NCI-H128 (cell line): ENCODE measurements around the gene CELA1.
A peak's percentile ranks its signal among the peaks of the same experiment; 100 is the strongest.

Source experiments
- DNase-seq: peaks from one replicate; lab custom pipeline; 2025; ENCODE audit not compliant: unreplicated experiment; lab: John Stamatoyannopoulos, UW

The CELA1 gene

DNA sequence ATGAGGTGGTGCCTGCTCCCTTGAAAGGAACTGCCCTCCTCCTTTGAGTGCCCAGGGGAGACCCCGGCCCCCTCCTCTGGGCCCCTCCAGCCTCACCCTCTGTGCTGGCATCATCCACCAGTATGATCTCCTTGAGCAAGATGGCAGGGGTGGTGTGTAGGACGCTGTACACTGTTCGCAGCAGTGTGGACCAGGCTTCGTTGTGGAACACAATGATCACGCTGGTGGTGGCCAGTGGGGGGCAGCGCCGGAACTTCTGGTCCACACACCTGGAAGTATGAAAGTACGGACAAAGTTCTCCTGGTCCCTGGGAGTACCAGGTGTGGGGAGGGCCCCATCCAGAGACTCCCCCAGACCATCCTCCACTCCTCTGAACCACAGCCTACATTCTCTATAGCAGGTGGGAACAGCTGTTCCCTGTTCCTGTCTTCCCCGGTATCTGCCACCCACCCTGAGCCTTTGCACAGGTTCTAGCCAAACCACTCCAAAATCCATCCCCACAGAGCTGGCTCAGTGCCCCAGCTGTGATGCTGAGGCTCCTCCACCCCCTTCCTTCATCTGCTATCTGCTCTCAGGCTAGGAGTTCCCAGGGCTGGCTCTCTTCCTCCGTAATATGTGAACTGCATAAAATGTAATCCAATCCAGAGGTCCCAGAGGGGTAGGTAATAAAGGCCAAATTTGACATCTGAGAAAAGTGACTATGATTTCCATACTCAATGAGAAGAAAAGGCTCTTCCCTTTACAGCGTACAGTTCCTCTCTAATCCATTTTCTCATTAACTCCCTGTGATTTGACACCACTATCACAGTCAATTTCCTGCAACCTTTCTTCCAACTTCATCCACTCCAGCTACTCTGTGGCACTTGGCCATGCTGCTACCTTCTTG, 30.9 kb upstream of the CELA1 start:
- peak; percentile 77 for DNase-seq

DNA sequence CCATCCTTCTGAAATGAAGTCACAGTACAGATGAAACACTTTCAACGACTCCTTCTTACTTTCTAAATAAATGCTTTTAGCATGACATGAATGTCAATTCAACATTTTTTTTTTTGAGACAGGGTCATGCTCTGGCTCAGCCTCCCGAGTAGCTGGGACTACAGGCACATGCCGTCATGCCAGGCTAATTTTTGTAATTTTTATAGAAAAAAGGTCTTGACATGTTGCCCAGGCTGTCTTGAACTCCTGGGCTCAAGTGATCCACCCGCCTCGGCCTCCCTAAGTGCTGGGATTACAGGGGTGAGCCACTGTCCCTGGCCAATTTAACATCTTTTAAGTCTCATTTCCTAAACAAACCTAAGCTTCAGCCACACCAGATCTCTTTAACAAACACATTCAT, 28.4 kb upstream of the CELA1 start:
- DNase-seq: no peak

DNA sequence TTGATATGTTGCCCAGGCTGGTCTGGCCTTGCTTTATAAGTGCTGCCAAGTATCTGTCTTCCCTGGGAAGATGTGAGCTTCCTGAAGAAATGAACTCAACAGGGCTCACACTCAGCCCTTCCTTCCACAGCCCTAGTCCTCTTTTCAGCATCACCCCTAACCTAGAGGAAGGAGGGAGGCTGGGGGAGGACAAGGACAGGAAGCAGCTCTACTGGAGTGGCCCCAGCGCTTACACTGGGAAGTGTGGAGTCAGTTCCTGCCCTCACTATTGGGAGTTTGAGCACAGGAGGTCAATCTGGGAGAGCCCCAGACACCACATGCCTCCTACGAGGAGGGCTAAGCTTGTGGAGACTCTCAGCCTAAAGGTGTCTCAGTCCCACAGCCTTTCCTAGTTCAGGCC, 27.9 kb upstream of the CELA1 start:
- DNase-seq: no peak

DNA sequence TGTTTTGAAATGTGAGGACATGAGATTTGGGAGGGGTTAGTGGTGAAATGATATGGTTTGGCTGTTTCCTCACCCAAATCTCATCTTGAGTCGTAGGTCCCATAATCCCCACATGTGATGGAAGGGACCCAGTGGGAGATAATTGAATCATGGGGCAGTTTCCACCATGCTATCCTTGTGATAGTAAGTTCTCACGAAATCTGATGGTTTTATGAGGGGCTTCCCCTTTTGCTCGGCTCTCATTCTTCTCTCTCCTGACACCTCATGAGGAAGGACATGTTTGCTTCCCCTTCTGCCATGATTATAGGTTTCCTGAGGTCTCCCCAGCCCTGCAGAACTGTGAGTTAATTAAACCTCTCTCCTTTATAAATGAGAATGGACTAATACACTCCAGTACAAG, 26.7 kb upstream of the CELA1 start:
- DNase-seq: no peak

DNA sequence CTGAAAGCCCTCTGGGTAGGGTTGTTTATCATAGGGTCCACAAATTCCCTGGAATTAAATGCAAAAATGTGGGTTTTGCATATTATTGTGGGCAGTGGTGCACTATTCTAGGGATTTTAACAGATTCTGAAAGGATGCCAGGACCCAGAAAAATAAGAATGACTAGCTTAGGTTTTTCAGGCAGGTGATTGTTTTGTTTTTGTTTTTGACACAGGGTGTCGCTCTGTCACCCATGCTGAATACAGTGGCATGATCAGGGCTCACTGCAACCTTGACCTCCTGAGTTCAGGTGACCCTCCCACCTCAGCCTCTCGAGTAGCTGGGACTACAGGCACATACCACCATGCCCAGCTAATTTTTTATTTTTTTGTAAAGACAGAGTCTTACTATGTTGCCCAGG, 25.5 kb upstream of the CELA1 start:
- DNase-seq: no peak

DNA sequence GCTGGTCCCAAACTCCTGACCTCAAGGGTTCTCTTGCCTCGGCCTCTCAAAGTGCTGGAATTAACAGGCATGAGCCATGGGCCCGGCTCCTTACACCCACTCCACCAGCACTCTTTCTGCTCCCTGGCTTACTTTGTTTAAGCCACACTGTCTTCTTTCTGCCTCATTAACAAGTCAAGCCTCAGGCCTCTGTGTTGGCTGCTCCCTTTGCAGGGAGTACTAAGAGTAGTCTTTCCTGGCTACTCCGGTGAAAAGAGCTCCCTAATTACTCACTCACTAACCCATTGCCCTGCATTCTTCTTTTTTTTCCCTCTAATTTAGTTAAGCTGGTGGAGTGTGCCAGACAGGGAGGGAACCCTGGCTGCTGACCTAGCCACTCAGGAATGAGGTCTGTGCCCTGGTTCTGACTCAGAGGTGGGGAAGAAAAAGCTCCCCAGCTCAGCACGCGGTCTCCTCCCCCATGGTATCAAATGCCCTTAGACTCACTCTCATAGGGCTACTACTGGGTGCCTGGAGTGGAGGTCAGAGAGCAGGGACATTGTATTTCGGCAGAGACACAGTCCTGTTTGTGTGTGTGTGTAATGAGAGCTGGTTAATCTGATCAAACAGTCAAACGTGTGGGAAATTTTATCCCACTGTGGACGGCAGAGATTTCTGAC, 24.9 kb upstream of the CELA1 start:
- peak; percentile 56 for DNase-seq

DNA sequence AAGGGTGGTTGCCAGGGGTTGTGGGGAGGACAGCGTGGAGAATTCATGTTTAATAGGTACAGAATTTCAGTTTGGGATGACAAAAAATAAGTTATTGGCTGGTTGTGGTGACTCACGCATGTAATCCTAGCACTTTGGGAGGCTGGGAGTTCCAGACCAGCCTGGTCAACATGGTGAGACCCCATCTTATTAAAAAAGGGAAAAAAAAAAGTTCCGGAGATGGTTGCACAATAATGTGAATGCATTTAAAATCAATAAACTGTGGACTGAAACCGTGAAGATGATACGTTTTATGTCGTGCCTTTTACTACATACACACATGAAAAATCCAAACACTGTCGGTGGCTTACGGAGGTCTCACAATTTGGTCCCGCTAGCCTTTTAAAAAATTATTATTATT, 24.2 kb upstream of the CELA1 start:
- DNase-seq: no peak

DNA sequence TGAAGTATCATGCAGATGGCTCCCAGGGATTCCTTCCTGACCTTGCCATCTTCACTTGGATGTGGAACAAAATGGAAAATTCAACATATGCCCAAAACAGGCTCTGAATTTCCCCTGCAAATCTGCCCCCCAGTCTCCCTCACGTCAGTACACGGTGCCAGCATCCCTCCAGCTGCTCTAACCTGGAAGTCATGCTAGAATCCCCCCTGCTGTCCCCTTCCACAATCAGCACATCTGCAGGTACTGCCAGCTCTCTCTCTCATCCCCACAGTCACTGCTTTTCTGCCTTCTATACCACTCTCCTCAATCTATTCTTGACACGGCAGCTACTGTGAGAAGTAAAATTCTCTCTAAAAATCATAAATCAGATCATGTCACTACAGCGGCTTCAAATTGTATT, 23.1 kb upstream of the CELA1 start:
- no peak for DNase-seq

DNA sequence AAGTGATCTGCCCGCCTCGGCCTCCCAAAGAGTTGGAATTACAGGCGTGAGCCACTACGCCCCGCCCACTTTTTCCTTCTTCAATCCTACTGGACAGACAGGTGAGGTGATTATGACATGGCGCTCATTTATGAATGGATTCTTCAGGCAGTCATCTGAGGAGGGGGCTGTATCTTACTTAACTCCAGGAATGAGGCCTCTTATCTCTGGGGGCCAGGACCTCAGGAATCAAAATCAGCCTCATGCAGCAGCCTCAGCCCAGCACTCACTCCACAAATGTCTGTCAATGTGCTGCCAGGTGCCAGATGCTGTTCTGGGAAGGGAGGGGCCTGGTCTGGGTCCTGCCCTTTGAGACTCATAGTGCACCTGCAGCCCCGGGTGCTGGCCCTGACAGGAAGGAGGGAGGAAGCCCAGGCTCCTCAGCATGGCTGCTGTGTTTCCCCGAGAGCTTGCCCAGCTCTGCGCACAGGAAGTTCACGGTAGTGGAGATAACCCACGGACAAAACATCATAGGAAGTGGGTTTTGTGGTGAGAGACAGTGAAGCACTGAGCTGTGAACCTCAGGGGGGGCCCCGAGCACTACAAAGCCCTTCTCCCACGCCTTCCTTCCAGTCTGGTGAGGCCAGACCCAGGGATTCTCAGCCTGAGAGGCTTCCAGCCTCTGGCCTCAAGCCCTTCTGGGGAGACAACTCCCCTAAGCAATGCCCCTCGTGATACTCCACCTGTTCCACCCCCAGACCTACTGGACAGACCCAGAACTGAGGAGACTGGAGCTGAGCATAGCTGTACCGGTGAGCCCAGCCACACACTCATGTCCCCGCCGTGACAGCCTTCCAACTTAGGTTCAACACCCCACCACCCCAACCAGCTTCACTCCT, 22.4 kb upstream of the CELA1 start:
- no peak for DNase-seq

DNA sequence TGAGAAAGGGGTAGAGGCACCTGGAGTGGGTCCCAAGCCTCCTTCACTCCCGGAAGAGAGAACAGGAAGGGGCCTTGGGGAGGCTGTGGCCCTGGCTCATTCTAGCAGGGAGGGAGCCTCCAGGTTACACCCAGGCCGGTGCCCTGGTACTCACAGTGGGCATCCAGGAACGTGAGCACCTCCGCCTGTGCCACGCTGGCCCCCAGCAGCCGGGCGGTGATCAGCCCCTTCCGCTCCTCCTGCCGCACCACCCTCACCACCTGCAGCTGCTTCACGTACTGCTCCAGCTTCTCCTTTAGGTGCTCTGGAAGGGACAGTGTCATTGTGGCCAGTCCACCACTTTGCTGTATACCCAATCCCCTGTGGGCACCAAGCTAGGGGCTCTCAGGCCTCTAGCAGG, 18.8 kb upstream of the CELA1 start:
- DNase-seq: no peak

DNA sequence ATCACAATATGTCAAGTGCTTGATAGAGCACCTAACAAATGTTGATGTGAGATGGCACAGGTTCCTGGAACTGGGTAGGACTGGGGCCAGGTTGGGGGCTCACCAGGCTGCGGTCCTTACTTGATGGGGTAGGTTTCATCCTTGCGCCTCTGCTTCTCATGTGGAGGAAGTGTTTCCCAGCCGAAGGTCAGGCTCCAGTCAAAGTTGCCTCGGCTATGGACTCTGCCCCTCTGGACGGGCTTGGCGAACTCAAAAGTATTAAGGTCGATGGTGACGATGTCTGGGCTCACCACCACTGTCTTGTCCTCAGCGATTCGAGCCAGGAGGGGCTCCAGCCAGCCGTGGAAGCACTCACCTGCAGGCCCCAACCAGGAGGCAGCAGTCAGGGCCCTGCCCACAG, 17.5 kb upstream of the CELA1 start:
- no peak for DNase-seq

DNA sequence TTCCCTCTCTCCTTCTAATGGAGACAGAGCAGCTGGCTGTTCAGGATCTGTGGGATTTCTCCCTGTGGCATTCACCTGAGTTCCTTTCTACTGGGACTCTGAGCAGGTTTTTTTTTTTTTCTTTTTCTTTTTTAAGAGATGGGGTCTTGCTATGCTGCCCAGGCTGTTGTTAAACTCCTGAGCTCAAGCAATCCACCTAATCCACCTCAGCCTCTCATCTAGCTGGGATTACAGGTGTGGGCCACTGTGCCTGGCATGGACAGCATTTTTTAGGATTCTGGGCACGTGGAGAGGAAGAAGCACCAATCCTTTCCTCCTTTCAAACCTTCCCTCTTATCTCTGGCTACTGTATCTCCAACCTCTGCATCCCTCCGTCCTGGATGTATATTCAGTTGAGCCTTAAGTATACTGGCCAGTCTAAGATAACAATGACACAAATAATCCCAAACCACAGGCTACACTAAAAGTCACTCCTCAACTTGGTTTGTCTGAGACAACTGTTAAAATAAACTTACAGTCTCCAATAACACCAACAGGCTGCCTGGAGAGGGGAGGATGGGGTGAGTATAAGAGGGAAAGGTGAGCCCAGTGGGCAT, 16.4 kb upstream of the CELA1 start:
- DNase-seq: no peak

DNA sequence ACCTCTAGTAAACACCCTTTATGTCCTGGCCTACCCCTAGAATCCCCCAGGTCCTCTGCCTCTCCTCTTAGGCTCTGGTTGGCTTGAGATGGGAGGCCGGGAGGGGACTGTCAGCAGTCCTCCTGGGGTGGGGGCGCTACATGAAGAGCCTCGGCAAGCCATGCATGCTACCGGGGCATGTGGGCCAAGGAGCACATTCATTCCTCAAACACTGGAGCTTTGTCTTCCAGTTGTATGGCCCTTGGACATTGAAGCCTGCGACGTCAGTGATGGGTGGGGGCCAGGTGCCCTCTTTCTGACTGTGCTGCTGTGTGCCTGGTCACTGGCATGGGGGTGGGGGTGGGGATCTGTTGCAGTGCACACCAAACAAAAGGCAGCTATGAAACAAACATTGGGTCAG, 15.8 kb upstream of the CELA1 start:
- DNase-seq: no peak

DNA sequence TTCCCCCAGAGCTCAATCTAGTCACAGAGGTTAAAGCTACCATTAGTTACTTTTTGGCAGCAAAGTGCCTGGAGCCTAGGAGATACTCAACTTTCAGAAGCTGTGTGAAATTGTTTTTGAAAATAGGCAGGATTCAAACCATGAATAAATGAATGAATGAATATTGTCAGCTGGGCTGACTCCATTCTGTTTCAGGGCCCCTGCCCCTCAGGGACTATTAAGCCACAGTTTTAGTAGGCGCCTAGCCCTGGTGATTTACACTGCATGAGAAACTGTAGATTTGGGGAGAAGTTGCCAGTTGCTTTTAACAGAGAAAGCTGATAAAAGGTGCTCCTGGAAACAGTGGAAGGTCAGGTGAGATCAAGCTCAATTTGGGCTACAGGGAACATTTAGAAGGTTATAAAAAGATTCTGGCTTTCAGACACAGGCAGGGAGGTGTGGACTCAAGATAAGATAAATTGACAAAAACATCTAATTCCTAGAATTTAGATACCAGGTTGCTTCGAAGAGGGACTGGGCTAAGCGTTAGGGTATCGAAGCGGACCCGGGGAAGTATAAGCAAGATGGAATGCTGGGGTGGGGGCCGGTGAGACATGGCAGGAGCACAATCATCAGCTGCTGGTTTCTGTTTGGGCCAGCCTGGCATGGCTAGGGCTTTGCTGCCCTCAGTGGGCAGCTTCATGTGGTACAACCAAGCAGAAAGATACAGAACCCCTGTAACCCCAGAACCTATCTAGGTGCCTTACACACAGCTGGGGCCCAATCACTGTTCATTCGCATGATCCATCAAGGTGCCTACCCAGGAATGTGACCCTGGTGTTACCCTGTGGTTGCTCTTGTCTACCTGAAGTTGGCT, 14.9 kb upstream of the CELA1 start:
- DNase-seq: no peak

DNA sequence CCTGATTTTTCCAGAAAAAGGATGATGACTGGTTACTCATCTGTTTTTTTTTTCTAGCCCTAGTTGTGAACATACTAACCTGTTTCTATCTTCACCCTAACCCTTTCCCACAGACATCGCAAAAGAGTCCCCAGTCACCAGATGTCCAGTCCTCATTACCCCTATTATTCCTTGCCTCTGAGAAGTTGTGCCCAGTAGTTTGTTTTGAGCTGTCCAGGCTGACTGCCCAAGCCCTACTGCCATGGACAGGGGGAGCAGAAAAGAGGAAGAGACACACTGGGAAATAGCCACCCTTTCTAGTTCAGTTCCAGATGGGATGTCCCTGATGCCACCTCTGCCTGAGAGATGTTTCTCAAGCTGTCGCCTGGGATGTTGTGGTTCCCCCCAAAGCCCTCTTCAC, 13.8 kb upstream of the CELA1 start:
- no peak for DNase-seq

DNA sequence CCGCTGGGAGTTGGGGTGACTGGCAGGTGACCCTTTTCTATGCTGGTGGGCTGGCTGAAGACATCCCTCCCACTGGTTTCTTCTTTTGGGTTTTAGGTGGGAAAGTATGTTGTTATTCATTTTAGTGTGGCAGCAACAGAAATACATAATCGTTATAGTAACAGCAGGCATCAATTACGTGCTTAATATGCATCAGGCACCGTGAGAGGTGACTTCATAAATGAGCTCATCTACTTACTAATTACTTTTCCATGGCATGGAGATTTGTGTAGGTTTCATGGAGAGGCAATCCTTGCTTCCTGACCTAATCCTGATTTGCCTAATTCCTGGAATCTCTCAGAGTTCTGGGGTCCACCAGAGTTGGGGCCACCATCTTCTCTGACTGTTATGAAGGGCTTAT, 13.4 kb upstream of the CELA1 start:
- no peak for DNase-seq

DNA sequence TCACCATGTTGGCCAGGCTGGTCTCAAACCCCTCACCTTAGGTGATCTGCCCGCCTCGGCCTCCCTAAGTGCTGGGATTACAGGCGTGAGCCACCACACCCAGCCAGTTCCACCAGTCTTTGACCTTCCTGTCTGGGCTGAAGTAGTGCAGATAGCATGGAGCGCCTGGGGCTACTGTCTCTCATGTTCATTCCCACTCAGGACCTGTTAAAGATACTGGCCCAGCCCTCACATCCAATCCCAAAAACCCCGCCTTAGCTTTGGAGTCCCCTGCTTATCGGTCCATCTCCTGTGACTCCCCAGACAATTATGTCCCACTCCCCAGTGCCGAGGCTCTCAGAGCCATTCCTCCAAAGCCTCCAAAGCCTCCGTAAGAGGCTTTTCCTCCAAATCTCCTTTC, 12.0 kb upstream of the CELA1 start:
- DNase-seq: no peak

DNA sequence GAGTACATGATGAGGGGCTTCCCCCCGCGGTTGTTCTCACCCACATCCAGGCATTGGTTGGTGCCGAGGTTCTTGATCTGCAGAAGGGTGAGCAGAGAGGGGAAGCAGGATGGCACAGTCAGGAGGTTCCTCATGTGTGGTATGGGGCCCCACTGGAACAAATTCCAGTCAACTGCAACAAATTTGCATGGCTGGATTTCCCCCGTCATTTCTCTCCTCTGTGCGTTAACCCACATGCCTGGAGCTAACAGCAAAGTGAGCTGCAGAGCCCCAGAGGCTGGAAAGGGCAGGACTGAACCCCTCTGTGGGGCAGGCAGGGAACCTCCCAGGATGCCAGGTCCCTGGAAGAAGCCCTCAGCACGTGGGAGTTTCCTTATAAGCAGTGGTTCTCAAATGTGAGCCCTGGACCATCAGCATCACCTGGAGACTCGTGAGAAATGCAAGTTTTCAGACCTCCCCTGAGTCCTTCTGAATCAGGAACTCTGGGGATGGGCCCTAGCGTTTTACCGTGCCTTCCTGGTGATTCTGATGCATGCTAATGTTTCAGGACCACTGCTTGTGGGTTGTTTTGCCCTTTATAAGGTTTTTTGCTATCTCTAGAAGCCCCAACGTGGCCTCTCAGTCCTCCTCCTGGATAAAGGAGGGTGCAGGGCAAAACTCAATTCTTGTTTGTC, 11.0 kb upstream of the CELA1 start:
- no peak for DNase-seq

DNA sequence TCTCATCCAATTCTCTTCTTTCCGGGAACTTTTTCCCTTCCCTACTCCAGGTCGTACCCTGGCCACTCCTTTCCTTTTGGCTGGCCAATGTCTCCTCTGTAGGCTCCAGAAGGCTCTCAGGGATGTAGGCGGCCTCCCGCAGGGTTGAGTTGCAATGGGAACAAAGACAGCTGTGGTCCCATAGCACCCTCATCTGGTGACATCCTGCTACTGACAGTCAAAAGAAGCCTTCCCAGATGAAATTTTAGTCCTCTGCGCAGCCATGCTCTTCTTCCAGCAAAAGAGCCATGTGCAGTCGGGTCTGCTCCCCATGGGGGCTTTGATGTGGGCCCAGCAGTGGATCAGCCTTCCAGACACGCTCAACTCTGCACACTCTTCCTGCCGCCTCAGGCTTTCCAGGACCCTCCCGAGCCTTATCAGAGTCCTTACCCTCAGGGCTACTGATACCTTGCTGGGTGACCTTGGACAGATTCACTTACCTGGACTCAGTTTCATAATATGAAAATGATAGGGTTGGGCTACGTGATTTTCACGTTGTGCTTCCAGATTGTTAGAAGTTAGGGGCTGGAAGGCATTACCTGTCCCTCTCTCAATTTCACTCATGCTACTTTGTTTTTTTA, 5.5 kb upstream of the CELA1 start:
- DNase-seq: peak; percentile 34
